Glomerular endothelial cell (primary cell): ENCODE results near the gene NPR2. TPM values are rescaled to one million over a fixed set of nuclear protein-coding genes. Genes with fewer than 3 reads are reported as not detected.

Experiments
- DNase-seq: peaks from one replicate; pipeline ENCODE4 v3.0.0-alpha.2; 2011; ENCODE audit warnings: low read depth, low spot score; ENCODE audit errors: extremely low read depth
- total RNA-seq: library from RNA; depleted of rRNA; stranded (reverse); fragments of >200 nt; gene quantifications from 2 replicates; pipeline ENCODE4 v1.2.3, GENCODE V29; 2015

NPR2 gene
- total RNA-seq, 1 donor from 2014 or later = 16.6 TPM

- no peak for DNase-seq
These were observed 61.8 kb downstream of the NPR2 start for GRCh38 chr9:35852876-35853865.

- DNase-seq = no peak
These were observed 62.8 kb downstream of the NPR2 start for GRCh38 chr9:35854091-35854762.

GRCh38 chr9:35856206-35856605 is 64.8 kb downstream of the NPR2 start:
- DNase-seq = no peak

DNA sequence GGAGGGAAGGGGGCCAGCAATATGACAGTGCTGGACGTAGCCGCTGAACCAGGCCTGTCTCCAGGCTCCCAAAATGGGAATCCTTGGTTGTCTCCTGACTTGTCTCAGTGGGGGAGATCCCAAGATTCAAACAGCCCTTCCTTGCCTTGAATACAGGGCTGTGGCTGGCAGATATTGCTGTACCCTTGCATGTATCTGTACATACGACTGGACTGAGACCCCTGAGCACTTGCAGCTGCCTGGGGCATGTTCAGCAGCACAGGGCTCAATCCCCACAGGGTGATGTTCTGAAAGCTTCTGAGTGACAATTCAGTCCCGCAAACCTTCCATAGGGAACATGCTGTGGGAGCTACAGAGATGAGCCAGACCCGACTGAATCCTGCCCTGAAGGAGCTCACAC is 65.5 kb downstream of the NPR2 start:
- no peak for DNase-seq

- no peak for DNase-seq
These were observed 67.1 kb downstream of the NPR2 start for GRCh38 chr9:35858458-35858857.

Other genes with a start within 250 kb of the NPR2 start
- 12.5 and 19.4 TPM in 2 replicates for gene TESK1, start 186.3 kb upstream of the NPR2 start, total RNA-seq
- gene CD72, start 173.2 kb upstream of the NPR2 start, total RNA-seq = 1.3 TPM in 1 of 2 replicates, not detected in the other
- not detected in 2 replicates for gene SIT1, start 140.7 kb upstream of the NPR2 start, total RNA-seq
- 2,917 and 4,459 TPM in 2 replicates for gene RMRP, start 133.6 kb upstream of the NPR2 start, total RNA-seq
- 18.5 and 18.6 TPM in 2 replicates for gene CCDC107, start 133.3 kb upstream of the NPR2 start, total RNA-seq
- gene ARHGEF39, start 126.4 kb upstream of the NPR2 start, total RNA-seq = 0.39 and 0.58 TPM in 2 replicates
- 0.15 TPM in 1 of 2 replicates, not detected in the other for gene CA9, start 117.7 kb upstream of the NPR2 start, total RNA-seq
- 290 and 300 TPM in 2 replicates for gene TPM2, start 101.7 kb upstream of the NPR2 start, total RNA-seq
- 347 and 424 TPM in 2 replicates for gene TLN1, start 59.4 kb upstream of the NPR2 start, total RNA-seq
- gene CREB3, start 58.9 kb upstream of the NPR2 start, total RNA-seq = 77.0 and 78.6 TPM in 2 replicates
- gene GBA2, start 42.4 kb upstream of the NPR2 start, total RNA-seq = 43.3 and 102 TPM in 2 replicates
- 16.5 and 22.9 TPM in 2 replicates for gene RGP1, start 42.3 kb upstream of the NPR2 start, total RNA-seq
- 1.6 and 7.9 TPM in 2 replicates for gene MSMP, start 37.3 kb upstream of the NPR2 start, total RNA-seq
- gene SPAG8, start 20.7 kb downstream of the NPR2 start, total RNA-seq = 0.53 TPM in 1 of 2 replicates, not detected in the other
- gene HINT2, start 23.5 kb downstream of the NPR2 start, total RNA-seq = 13.8 and 24.6 TPM in 2 replicates
- gene FAM221B, start 37.1 kb downstream of the NPR2 start, total RNA-seq = not detected in 2 replicates
- gene TMEM8B, start 37.6 kb downstream of the NPR2 start, total RNA-seq = 1.9 and 3.0 TPM in 2 replicates
- gene OR13J1, start 78.8 kb downstream of the NPR2 start, total RNA-seq = not detected in 2 replicates
- 0.47 and 0.63 TPM in 2 replicates for gene HRCT1, start 114.6 kb downstream of the NPR2 start, total RNA-seq
- 8.1 and 16.3 TPM in 2 replicates for gene SPAAR, start 117.9 kb downstream of the NPR2 start, total RNA-seq
- not detected in 2 replicates for gene OR2S2, start 166.6 kb downstream of the NPR2 start, total RNA-seq
- gene RECK, start 245.3 kb downstream of the NPR2 start, total RNA-seq = 16.4 and 18.7 TPM in 2 replicates